ENCODE data around the gene SLC37A4. TPM values are rescaled to one million over a fixed set of nuclear protein-coding genes. Genes with fewer than 3 reads are reported as not detected.
A peak's percentile ranks its signal among the peaks of the same experiment; 100 is the strongest.

The SLC37A4 gene
- total and polyA plus RNA-seq, 2 of the 13 experiments (the other 11 are each of a cell fraction or from before 2014, with no cell fraction given) = 43.0 to 56.1 TPM

DNA sequence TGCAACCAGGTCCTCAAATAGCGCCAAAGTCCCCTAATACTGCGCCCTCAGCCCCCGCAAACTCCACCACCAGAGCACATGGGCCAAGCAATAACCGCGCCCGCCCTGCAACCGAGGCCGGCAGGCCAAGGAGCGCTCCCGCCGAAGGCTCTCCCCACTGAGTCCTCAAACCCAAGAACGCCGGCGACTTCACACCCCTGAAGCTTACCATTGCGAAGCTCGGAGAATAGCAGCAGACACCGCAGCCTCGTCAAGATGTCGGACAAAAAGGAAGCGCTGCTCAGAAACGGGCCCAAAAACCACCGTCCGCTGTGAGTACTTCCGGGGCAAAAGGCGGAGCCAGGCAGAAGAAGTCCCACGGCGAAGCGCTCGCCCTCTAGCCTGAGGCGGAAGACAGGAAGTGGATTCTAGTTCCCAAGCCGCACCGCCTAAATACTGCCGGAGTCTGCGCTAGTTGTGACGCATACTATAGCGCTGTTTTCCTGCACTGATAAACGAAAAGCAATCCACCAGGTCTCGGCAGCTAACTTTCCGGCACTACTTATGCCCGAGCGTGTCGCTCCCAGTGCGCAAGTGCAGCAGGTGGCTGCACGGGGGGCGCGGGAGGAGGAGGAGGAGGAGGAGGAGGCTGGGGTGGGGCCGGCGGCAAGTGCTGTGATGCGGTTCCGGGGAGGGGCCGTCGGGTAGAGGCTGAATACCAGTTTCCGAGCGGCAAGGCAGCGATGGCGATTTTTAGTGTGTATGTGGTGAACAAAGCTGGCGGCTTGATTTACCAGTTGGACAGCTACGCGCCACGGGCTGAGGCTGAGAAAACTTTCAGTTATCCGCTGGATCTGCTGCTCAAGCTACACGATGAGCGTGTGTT lies 12.4 kb downstream of the SLC37A4 start, which contains the start of the genes RPS25 and TRAPPC4 (continued):
- TF ChIP-seq ARID4A (CRISPR knock-in tag; IDR thresholded peaks at IDR 0.05; ENCODE audit: borderline replicate concordance) (peak; percentile 89), EED (CRISPR knock-in tag; IDR thresholded peaks at IDR 0.05) (peak; percentile 86), FOXO4 (CRISPR knock-in tag; conservative IDR thresholded peaks at IDR 0.05) (no peak), ZNF563 (CRISPR knock-in tag; IDR thresholded peaks at IDR 0.05) (no peak), POLR2G (IDR thresholded peaks at IDR 0.05; ENCODE audit: low read depth, low read length) (peak; percentile 95), ZNF225 (CRISPR knock-in tag; IDR thresholded peaks at IDR 0.05) (no peak; the same call in 1 of the 2 replicates), FOXK2 (IDR thresholded peaks at IDR 0.05) (no peak), ZNF101 (CRISPR knock-in tag; IDR thresholded peaks at IDR 0.05; ENCODE audit: borderline replicate concordance, low read depth) (no peak), ZNF780A (CRISPR knock-in tag; IDR thresholded peaks at IDR 0.05) (peak; percentile 52; the same call in 1 of the 2 replicates), ZSCAN25 (CRISPR knock-in tag; IDR thresholded peaks at IDR 0.05) (no peak), RXRA (CRISPR knock-in tag; IDR thresholded peaks at IDR 0.05) (0 out of 2 replicates have a peak, but pooled peaks have one; percentile 37), FOXM1 (CRISPR knock-in tag; IDR thresholded peaks at IDR 0.05) (no peak), ZNF883 (CRISPR knock-in tag; IDR thresholded peaks at IDR 0.05; ENCODE audit: not compliant biosample characterization) (peak; percentile 15), SPEN (CRISPR knock-in tag; IDR thresholded peaks at IDR 0.05; ENCODE audit: low read depth) (peak; percentile 96), NR2F2 (IDR thresholded peaks at IDR 0.05; ENCODE audit: borderline replicate concordance, low read depth) (peak; percentile 48; the same call in 1 of the 2 replicates), SOX6 (IDR thresholded peaks at IDR 0.05) (no peak), SOX6 (CRISPR knock-in tag; IDR thresholded peaks at IDR 0.05) (peak; percentile 60), ZNF296 (CRISPR knock-in tag; conservative IDR thresholded peaks at IDR 0.05) (0 out of 2 replicates have a peak, but pooled peaks have one; percentile 56), ZBTB1 (CRISPR knock-in tag; IDR thresholded peaks at IDR 0.05; ENCODE audit: borderline replicate concordance) (no peak), ZBTB39 (CRISPR knock-in tag; IDR thresholded peaks at IDR 0.05) (no peak)
- TF ChIP-seq, protein P1, sequence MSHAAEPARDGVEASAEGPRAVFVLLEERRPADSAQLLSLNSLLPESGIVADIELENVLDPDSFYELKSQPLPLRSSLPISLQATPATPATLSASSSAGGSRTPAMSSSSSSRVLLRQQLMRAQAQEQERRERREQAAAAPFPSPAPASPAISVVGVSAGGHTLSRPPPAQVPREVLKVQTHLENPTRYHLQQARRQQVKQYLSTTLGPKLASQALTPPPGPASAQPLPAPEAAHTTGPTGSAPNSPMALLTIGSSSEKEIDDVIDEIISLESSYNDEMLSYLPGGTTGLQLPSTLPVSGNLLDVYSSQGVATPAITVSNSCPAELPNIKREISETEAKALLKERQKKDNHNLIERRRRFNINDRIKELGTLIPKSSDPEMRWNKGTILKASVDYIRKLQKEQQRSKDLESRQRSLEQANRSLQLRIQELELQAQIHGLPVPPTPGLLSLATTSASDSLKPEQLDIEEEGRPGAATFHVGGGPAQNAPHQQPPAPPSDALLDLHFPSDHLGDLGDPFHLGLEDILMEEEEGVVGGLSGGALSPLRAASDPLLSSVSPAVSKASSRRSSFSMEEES (CRISPR knock-in tag; IDR thresholded peaks at IDR 0.05) = no peak; the same call in 1 of the 2 replicates

Measured in HepG2 (cell line).